Activated CD4-positive, CD25-positive, alpha-beta regulatory T cell treated with anti-CD3 and anti-CD28 coated beads, Interleukin-2, amount 50 U/mL, for 72 hours (primary cell): ENCODE measurements around the gene SZT2.
"Not testable (repeated sequence)": the region's sequence is repeated elsewhere in the genome, so short reads cannot be mapped to it uniquely, and the experiment has no call there.

Experiments
- DNase-seq: peaks from one replicate; pipeline ENCODE4 v3.0.0; 2021

The SZT2 gene

GRCh38 chr1:43392702-43393101, 3.0 kb downstream of the SZT2 start:
- DNase-seq, result no peak

DNA sequence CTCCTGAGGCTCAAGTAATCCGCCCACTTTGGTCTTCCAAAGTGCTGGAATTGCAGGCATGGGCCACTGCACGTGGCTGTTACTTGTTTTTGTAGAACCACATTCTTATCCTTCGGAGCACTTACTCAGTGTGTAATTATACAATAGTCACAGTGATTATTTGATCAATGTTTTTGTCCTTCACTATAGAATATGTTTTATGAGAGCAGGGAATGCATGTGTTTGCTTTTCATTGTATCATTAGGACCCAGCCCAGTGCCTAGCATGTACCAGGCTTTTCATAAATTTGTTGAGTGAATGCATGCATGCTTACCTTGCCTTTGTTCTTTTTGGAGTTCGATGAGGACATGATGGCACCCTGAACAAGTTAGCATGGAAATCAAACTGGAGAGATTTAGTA, 5.8 kb downstream of the SZT2 start:
- DNase-seq, result no peak

DNA sequence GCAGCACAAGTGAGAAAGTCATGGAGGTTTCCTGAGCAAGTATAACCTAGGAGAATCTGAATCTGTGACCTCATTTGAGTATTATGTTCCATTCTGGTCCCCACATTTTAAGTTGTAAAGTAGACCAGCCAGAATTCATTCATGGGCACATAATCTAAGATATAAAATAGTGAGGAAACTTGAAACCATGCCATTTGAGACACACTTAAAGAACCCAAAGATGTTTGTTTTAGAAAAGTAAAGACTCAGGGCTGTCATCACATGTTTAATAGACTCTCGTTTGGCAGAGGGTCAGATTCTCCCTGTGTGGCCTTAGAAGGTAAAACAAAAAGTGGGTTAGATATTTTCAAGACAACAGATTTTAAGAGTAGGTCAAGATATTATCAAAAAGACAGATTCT, 6.4 kb downstream of the SZT2 start:
- DNase-seq, result no peak

DNA sequence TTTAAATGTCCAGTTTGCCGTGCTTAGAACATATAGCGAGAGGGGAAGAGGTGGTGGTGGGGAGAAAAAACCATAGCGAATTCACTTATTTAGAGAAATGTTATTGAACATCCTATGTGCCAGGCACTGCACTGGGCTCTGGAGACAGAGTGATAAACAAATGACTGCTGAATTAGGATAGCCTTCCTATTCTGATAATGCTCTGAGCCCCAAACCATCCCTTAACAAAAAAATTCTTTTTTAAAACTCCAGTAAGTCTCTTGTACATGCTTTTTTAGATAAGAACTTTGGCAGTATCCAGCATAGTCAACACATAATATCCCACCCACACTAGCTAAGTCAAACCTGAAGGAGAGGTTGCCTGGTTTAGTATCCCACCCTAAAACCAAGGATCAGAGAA, 8.5 kb downstream of the SZT2 start:
- DNase-seq, result no peak

- DNase-seq, result not testable (repeated sequence)
These were observed 10.7 kb downstream of the SZT2 start for GRCh38 chr1:43400441-43400840.

GRCh38 chr1:43402089-43402865, 12.6 kb downstream of the SZT2 start:
- DNase-seq, result no peak

DNA sequence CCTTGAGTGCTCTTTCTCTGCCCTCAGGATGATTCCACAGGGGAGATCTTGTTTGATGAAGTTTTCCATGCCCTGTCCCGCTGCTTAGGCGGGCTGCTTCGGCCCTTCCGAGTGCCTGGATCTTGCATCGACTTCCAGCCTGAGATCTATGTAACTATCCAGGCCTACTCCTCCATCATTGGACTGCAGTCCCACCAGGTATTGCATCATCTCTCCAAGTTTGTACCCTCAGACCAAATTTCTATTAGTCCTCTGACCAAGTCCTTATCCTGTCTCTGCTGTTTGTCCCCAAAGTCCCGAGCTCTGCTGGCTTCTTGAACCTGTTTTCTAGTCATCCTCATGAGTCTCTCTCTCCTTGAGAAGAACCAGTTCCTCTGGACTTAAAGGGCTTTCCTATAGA, 14.7 kb downstream of the SZT2 start:
- no peak for DNase-seq

GRCh38 chr1:43405219-43405875, 15.6 kb downstream of the SZT2 start:
- DNase-seq, result no peak

GRCh38 chr1:43405876-43406234, 16.2 kb downstream of the SZT2 start:
- no peak for DNase-seq

- no peak for DNase-seq
These were observed 20.9 kb downstream of the SZT2 start for GRCh38 chr1:43410571-43410970.

DNA sequence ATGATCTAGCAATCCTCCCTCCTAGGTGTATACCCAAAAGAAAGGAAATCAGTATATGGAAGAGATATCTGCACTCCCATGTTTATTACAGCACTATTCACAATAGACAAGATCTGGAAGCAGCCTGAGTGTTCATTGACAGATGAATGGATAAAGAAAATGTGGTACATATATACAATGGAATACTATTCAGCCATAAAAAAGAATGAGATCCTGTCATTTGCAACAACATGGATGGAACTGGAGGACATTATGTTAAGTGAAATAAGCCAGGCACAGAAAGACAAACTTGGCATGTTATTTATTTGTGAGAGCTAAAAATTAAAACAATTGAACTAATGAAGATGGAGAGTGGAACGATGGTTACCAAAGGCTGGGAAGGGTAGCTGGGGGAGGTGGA, 23.7 kb downstream of the SZT2 start:
- not testable (repeated sequence) for DNase-seq

- peak; percentile 42 for DNase-seq
These were observed 25.0 kb downstream of the SZT2 start for GRCh38 chr1:43414634-43415223.

- no peak for DNase-seq
These were observed 26.2 kb downstream of the SZT2 start for GRCh38 chr1:43415901-43416300.

DNA sequence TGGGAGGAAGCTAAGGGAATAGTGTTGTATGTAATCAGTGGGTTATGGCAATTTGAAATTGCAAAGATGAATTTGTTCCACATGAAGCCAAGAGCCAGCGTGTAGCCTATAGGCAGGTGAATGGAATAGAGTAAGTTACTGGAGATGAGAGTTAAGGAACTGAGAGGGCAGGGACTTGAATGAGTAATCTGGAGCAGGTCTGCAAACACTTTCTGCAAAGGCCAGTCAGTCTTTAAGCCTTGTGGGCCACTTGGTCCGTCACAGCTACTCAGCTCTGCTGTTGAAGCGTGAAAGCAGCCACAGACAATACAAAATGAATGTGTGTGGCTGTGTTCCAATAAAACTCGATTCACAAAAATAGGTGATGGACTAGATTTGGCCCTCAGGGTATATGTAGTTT, 29.2 kb downstream of the SZT2 start:
- DNase-seq, result no peak

DNA sequence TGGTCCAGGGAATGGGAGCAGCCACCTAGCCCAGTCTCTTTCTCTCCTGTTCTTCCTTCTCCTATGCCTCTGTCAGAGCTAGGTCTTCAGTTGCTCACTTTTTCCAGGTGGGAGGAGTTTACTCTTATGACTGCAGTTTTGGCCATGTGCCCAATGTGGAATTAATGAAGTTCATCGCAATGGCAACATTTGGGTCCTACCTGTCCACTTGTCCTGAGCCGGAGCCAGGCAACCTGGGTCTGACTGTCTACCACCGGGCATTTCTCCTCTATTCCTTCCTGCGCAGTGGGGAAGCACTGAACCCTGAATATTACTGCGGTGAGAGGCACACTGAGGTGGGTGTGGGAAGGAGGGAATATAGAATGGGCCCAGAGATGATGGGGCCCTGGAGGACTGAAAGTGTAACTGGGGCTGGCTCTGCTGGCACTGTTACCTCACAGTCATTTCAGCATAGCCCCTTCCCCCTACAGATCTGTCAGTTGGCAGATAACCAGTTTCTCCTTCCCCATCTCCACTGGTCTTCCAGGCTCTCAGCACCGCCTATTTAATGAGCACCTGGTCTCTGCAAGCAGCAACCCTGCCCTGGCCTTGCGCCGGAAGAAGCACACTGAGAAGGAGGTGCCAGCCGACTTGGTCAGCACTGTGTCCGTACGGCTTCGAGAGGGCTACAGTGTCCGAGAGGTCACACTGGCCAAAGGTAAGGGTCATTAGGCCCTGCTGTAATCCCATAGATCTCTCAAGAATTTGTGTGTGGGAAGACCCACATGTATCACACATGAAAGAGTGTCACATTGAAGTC, 30.1 kb downstream of the SZT2 start:
- no peak for DNase-seq

- DNase-seq, result no peak
These were observed 31.2 kb downstream of the SZT2 start for GRCh38 chr1:43420874-43421273.

DNA sequence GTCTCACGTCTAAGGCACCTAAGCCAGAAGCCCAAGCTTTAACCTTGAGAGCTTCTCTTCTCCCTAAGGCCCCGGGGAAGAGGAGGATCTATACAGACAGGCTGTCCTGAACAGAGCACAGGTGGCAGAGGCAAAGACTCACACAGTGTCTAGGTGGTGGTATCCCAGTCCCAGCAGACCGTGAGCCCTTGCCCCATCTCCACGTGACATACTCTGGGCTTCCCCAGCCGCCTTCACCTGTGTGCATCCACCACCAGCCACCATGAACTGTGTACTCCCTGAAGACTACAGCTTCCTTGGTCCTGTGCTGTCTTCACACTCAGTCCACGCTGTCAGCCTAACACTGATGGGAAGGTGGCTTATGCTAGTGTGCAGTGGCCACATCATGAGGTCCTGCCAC, 31.7 kb downstream of the SZT2 start:
- no peak for DNase-seq

- DNase-seq, result no peak
These were observed 32.5 kb downstream of the SZT2 start for GRCh38 chr1:43421976-43422750.

DNA sequence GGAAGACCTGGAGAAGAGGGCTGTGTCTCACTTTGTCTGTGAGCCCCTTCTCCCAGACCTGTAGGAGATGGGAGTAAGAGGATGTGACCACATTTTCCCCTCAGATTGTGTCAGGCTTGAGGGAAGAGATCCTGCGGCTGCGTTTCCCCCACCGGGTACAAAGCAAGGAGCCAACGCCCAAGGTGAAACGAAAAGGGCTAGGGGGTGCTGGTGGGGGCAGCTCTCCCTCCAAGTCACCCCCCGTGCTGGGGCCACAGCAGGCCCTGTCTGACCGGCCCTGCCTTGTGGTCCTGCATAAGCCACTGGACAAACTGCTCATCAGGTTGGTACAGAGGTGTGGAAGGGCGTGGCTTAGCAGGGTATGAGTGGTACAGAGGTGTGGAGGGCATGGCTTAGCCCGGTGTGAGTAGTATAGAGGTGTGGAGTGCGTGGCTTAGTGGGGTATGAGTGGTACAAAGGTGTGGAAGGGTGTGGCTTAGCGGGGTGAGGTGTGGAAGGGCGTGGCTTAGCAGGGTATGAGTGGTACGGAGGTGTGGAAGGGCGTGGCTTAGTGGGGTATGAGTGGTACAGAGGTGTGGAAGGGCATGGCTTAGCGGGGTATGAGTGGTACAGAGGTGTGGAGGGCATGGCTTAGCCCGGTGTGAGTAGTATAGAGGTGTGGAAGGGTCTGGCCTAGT, 33.4 kb downstream of the SZT2 start:
- no peak for DNase-seq

DNA sequence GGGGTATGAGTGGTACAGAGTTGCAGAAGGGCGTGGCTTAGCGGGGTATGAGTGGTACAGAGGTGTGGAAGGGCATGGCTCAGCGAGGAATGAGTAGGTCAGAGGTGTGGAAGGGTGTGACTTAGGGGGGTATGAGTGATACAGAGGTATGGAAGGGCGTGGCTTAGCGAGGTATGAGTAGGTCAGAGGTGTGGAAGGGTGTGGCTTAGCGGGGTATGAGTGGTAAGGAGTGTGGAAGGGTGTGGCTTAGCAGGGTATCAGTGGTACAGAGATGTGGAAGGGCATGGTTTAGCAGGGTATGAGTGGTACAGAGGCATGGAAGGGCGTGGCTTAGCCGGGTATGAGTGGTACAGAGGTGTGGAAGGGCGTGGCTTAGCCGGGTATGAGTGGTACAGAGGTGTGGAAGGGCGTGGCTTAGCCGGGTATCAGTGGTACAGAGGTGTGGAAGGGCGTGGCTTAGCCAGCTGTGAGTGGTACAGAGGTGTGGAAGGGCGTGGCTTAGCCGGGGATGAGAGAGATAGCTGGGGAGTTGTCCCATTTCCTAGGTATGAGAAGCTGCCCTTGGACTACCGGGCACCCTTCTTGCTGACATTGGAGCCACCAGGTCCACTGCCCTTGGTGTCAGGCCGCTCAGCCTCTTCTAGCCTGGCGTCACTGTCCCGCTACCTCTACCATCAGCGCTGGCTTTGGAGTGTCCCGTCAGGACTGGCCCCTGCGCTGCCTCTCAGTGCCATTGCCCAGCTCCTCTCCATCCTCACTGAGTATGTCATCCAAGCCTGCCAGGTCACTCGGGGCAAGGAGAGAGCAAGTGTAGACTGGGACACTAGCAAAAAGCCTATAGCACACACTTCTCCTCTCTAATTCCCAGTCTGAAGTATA, 34.2 kb downstream of the SZT2 start:
- no peak for DNase-seq

GRCh38 chr1:43425045-43425444, 35.3 kb downstream of the SZT2 start:
- no peak for DNase-seq
